K562 (cell line): Measurements from ENCODE around the gene GPAT3. TPM values are rescaled to one million over a fixed set of nuclear protein-coding genes. Genes with fewer than 3 reads are reported as not detected.
A peak's percentile ranks its signal among the peaks of the same experiment; 100 is the strongest.

Experiments used
- CLOCK ChIP-seq: fragments of 250-450 bp; sonication (Bioruptor Pico); IDR thresholded peaks from 2 replicates; pipeline ENCODE4 v1.4.0; 2020; ENCODE audit warnings: mild to moderate bottlenecking, moderate library complexity, borderline replicate concordance
- GABPA ChIP-seq: fragments of 200-800 bp; sonication (Bioruptor generic); conservative IDR thresholded peaks from 2 replicates; pipeline ENCODE4 v1.6.1; 2016; ENCODE audit warnings: low read depth, missing genetic modification characterization, missing compliant biosample characterization
- HDAC2 ChIP-seq: fragments of 450-650 bp; IDR thresholded peaks from 2 replicates; pipeline ENCODE4 v1.6.1; 2016; ENCODE audit warnings: mild to moderate bottlenecking
- HMG20A ChIP-seq: fragments of 450-650 bp; formaldehyde crosslinking; conservative IDR thresholded peaks from 2 replicates; pipeline ENCODE4 v1.4.0; 2020; ENCODE audit warnings: mild to moderate bottlenecking, mixed read lengths
- HNRNPLL ChIP-seq: fragments of 200-400 bp; formaldehyde crosslinking; IDR thresholded peaks from 2 replicates; pipeline ENCODE4 v1.6.1; 2017; ENCODE audit warnings: low read length, low read depth, mild to moderate bottlenecking; ENCODE audit not compliant: poor library complexity, severe bottlenecking
- KLF16 ChIP-seq: IDR thresholded peaks from 2 replicates; pipeline ENCODE4 v1.6.1; 2016; ENCODE audit warnings: antibody characterized with exemption
- LARP7 ChIP-seq: fragments of 450-650 bp; IDR thresholded peaks from 2 replicates; pipeline ENCODE4 v1.6.1; 2016
- NBN ChIP-seq: fragments of 450-650 bp; IDR thresholded peaks from 2 replicates; pipeline ENCODE4 v1.6.1; 2016; ENCODE audit warnings: low read depth, mild to moderate bottlenecking
- NCOA2 ChIP-seq, 2 experiments: fragments of 450-650 bp; IDR thresholded peaks; 2 replicates each; pipeline ENCODE4 v1.6.1; 2018; ENCODE audit warnings: mild to moderate bottlenecking in 2 of 2, moderate library complexity in 1 of 2; ENCODE audit not compliant: partially characterized antibody in 2 of 2
- NRF1 ChIP-seq, 2 experiments: fragments of 450-650 bp; IDR thresholded peaks in 1 of 2; conservative IDR thresholded peaks in 1 of 2; 2 replicates each; pipeline ENCODE4 v1.6.1; 2014; ENCODE audit warnings: mild to moderate bottlenecking in 2 of 2
- SIN3B ChIP-seq: fragments of 450-650 bp; IDR thresholded peaks from 2 replicates; pipeline ENCODE4 v1.6.1; 2017; ENCODE audit warnings: low read depth, mild to moderate bottlenecking, moderate library complexity
- SP2 ChIP-seq: IDR thresholded peaks from 2 replicates; pipeline ENCODE4 v1.6.1; 2011; ENCODE audit warnings: mild to moderate bottlenecking, low read depth, low read length, moderate library complexity; ENCODE audit not compliant: poor library complexity, severe bottlenecking; ENCODE audit errors: extremely low read depth
- SRSF3 ChIP-seq: fragments of 200-400 bp; formaldehyde crosslinking; IDR thresholded peaks from 2 replicates; pipeline ENCODE4 v1.6.1; 2016; ENCODE audit warnings: mild to moderate bottlenecking, low read length, moderate library complexity; ENCODE audit not compliant: insufficient read depth
- SRSF7 ChIP-seq: fragments of 200-400 bp; formaldehyde crosslinking; optimal IDR thresholded peaks from 2 replicates; pipeline ENCODE3; 2017; ENCODE audit warnings: mild to moderate bottlenecking, low read depth, low read length
- TAF1 ChIP-seq: IDR thresholded peaks from 2 replicates; pipeline ENCODE4 v1.6.1; 2011; ENCODE audit warnings: mild to moderate bottlenecking, low read length, moderate library complexity; ENCODE audit not compliant: insufficient read depth, control insufficient read depth, severe bottlenecking; ENCODE audit errors: extremely low read depth
- YBX1 ChIP-seq: fragments of 450-650 bp; IDR thresholded peaks from 2 replicates; pipeline ENCODE4 v1.7.1; 2016; ENCODE audit warnings: mild to moderate bottlenecking
- ZBTB26 ChIP-seq: fragments of 450-650 bp; formaldehyde crosslinking; IDR thresholded peaks from 2 replicates; pipeline ENCODE4 v1.4.0; 2022; ENCODE audit warnings: missing genetic modification characterization
- ZNF140 ChIP-seq: fragments of 250-450 bp; sonication (Bioruptor Pico); IDR thresholded peaks from 2 replicates; pipeline ENCODE4 v1.8.0; 2021; ENCODE audit warnings: moderate library complexity, mild to moderate bottlenecking, inconsistent platforms
- ZNF507 ChIP-seq: conservative IDR thresholded peaks from 2 replicates; pipeline ENCODE4 v1.6.1; 2017; ENCODE audit warnings: missing genetic modification characterization, missing compliant biosample characterization
- polyA plus RNA-seq, 8 experiments: library from polyadenylated mRNA; depleted of rRNA in 4 of 8; stranded (reverse) in 5 of 8; unstranded in 3 of 8; fragments of >200 nt; fragmentation: Nextera tagmentation in 2 of 8; fragmentation: Illumina TruSeq in 1 of 8; extraction: Ambion mirVana in 2 of 8; extraction: Trizol in 1 of 8; gene quantifications; 2 replicates each; pipeline versions ENCODE4 v1.2.1 to v1.2.3, GENCODE V29; 2011 to 2014; ENCODE audit warnings: inconsistent platforms in 1 of 8, missing spikeins in 1 of 8
- total RNA-seq, 7 experiments: library from RNA; depleted of rRNA in 6 of 7; stranded (reverse); fragments of >200 nt in 6 of 7; fragmentation: Illumina TruSeq in 2 of 7; extraction: Trizol in 2 of 7; gene quantifications; 2 replicates each; pipeline versions ENCODE4 v1.2.1 to v1.2.3, GENCODE V29; 2011 to 2021; ENCODE audit warnings: low replicate concordance in 1 of 7
- TF ChIP-seq, protein P1 (sequence below): fragments of 450-650 bp; formaldehyde crosslinking; IDR thresholded peaks from 2 replicates; pipeline ENCODE4 v1.4.0; 2020; ENCODE audit warnings: mild to moderate bottlenecking, moderate library complexity
- TF ChIP-seq, protein P2 (sequence below): fragments of 250-450 bp; sonication (Bioruptor Pico); IDR thresholded peaks from 2 replicates; pipeline ENCODE4 v1.8.0; 2022; ENCODE audit warnings: moderate library complexity, mild to moderate bottlenecking, inconsistent platforms

The GPAT3 gene
- total and polyA plus RNA-seq, 9 of the 15 experiments (the other 6 are each of a cell fraction or from before 2014, with no cell fraction given), result 4.1 to 16.1 (median 13.1) TPM

- TF ChIP-seq TAF1, result peak; percentile 31
- no peak for TF ChIP-seq SRSF7
- TF ChIP-seq YBX1, result no peak
- no peak for TF ChIP-seq HNRNPLL
- peak; percentile 11 to 70 for TF ChIP-seq NCOA2 (IDR thresholded peaks at IDR 0.05; ENCODE audit: partially characterized antibody in 2 of 2)
- TF ChIP-seq NRF1 (conservative IDR thresholded peaks at IDR 0.05 in 1 of 2, IDR thresholded peaks at IDR 0.05 in 1 of 2), result peak in 1 of 2 experiments; percentile 24; a peak in 1 of 4 replicates
- TF ChIP-seq HMG20A (CRISPR knock-in tag), result no peak
- TF ChIP-seq ZNF507 (tag), result no peak
- TF ChIP-seq, protein P1, sequence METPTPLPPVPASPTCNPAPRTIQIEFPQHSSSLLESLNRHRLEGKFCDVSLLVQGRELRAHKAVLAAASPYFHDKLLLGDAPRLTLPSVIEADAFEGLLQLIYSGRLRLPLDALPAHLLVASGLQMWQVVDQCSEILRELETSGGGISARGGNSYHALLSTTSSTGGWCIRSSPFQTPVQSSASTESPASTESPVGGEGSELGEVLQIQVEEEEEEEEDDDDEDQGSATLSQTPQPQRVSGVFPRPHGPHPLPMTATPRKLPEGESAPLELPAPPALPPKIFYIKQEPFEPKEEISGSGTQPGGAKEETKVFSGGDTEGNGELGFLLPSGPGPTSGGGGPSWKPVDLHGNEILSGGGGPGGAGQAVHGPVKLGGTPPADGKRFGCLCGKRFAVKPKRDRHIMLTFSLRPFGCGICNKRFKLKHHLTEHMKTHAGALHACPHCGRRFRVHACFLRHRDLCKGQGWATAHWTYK (CRISPR knock-in tag), result peak; percentile 64; the same call in 1 of the 2 replicates
- peak; percentile 53 for TF ChIP-seq GABPA (tag)
- TF ChIP-seq, protein P2, sequence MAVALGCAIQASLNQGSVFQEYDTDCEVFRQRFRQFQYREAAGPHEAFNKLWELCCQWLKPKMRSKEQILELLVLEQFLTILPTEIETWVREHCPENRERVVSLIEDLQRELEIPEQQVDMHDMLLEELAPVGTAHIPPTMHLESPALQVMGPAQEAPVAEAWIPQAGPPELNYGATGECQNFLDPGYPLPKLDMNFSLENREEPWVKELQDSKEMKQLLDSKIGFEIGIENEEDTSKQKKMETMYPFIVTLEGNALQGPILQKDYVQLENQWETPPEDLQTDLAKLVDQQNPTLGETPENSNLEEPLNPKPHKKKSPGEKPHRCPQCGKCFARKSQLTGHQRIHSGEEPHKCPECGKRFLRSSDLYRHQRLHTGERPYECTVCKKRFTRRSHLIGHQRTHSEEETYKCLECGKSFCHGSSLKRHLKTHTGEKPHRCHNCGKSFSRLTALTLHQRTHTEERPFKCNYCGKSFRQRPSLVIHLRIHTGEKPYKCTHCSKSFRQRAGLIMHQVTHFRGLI (CRISPR knock-in tag), result peak; percentile 28; the same call in 1 of the 2 replicates
- TF ChIP-seq KLF16, result peak; percentile 99
- no peak for TF ChIP-seq SIN3B
- TF ChIP-seq NBN, result peak; percentile 99
- TF ChIP-seq SP2, result no peak
- TF ChIP-seq LARP7, result no peak
- no peak for TF ChIP-seq ZNF140 (CRISPR knock-in tag)
- TF ChIP-seq HDAC2, result peak; percentile 94
- TF ChIP-seq ZBTB26, result no peak
- TF ChIP-seq CLOCK (CRISPR knock-in tag), result no peak
- no peak for TF ChIP-seq SRSF3
Measured at GRCh38 chr4:83629945-83630721, 94.2 kb downstream of the GPAT3 start (continued).
